IMR-90 (cell line): Measurements from ENCODE around the gene GH2. TPM values are rescaled to one million over a fixed set of nuclear protein-coding genes. Genes with fewer than 3 reads are reported as not detected.
"Not testable (repeated sequence)": the region's sequence is repeated elsewhere in the genome, so short reads cannot be mapped to it uniquely, and the experiment has no call there.

ENCODE experiments used
- ATAC-seq: fragments of 200-7000 bp; cut with Tn5 transposase; 2 replicates; pipeline ENCODE4 v1.9.1; 2020; ENCODE audit warnings: low read depth, mild to moderate bottlenecking, moderate library complexity
- BruUV-seq: library from RNA; stranded (reverse); fragments of 400-500 nt; replicated peaks from 2 replicates; lab custom pipeline; 2021; lab: Mats Ljungman, UMichigan
- CTCF ChIA-PET: fragments of 300-600 bp; formaldehyde crosslinking; extraction: SDS; loops from one replicate; lab custom pipeline; 2021; ENCODE audit warnings: antibody characterized with exemption; lab: Yijun Ruan, JAX
- POLR2A ChIA-PET: fragments of 300-600 bp; sonication (Branson Sonifier 250); formaldehyde crosslinking; loops from one replicate; lab custom pipeline; 2022; ENCODE audit warnings: antibody characterized with exemption; ENCODE audit not compliant: unreplicated experiment; lab: Charles Lee
- DNase-seq: peaks from one replicate; pipeline ENCODE4 v3.0.0; 2013
- H2AFZ ChIP-seq: replicated peaks from 2 replicates; pipeline ENCODE3; 2013; ENCODE audit warnings: low read length, mild to moderate bottlenecking; ENCODE audit not compliant: poor library complexity
- H2AK5ac ChIP-seq: 2 replicates; pipeline ENCODE4 v1.6.1; 2013; ENCODE audit warnings: low read depth, low read length, inconsistent platforms
- H2AK9ac ChIP-seq: replicated peaks from 2 replicates; pipeline ENCODE3; 2013; ENCODE audit warnings: mild to moderate bottlenecking, low read depth, low read length, moderate library complexity; ENCODE audit not compliant: poor library complexity
- H2BK120ac ChIP-seq: 2 replicates; pipeline ENCODE4 v1.6.1; 2013; ENCODE audit warnings: low read depth, low read length, inconsistent platforms
- H2BK15ac ChIP-seq: 3 replicates; pipeline ENCODE4 v1.6.1; 2013; ENCODE audit warnings: low read depth, low read length, inconsistent platforms
- H2BK20ac ChIP-seq: 2 replicates; pipeline ENCODE4 v1.6.1; 2013; ENCODE audit warnings: low read depth, mild to moderate bottlenecking, inconsistent platforms, low read length, moderate library complexity
- H2BK5ac ChIP-seq: 2 replicates; pipeline ENCODE4 v1.6.1; 2013; ENCODE audit warnings: mild to moderate bottlenecking, low read depth, low read length, inconsistent platforms; ENCODE audit not compliant: poor library complexity, severe bottlenecking
- H3K14ac ChIP-seq: replicated peaks from 2 replicates; pipeline ENCODE4 v1.6.1; 2013; ENCODE audit warnings: low read depth, low read length, inconsistent platforms
- H3K18ac ChIP-seq: 2 replicates; pipeline ENCODE4 v1.6.1; 2013; ENCODE audit warnings: low read depth, low read length, control low read depth
- H3K23ac ChIP-seq: 2 replicates; pipeline ENCODE4 v1.6.1; 2013; ENCODE audit warnings: low read depth, low read length, inconsistent platforms
- H3K27ac ChIP-seq: 2 replicates; pipeline ENCODE4 v1.5.1; 2013; ENCODE audit warnings: mild to moderate bottlenecking, control low read depth, low read length; ENCODE audit not compliant: insufficient read depth
- H3K27me3 ChIP-seq: 2 replicates; pipeline ENCODE4 v1.6.1; 2013; ENCODE audit warnings: low read length; ENCODE audit not compliant: control insufficient read depth, insufficient read depth
- H3K36me3 ChIP-seq: 2 replicates; pipeline ENCODE4 v1.6.1; 2013; ENCODE audit warnings: low read length, mixed read lengths; ENCODE audit not compliant: control insufficient read depth, insufficient read depth
- H3K4ac ChIP-seq: 2 replicates; pipeline ENCODE4 v1.6.1; 2013; ENCODE audit warnings: low read depth, low read length, inconsistent platforms
- H3K4me1 ChIP-seq: 2 replicates; pipeline ENCODE4 v1.6.1; 2013; ENCODE audit warnings: low read length, mixed read lengths; ENCODE audit not compliant: control insufficient read depth, insufficient read depth
- H3K4me2 ChIP-seq: 2 replicates; pipeline ENCODE4 v1.6.1; 2013; ENCODE audit warnings: low read depth, mild to moderate bottlenecking, control low read depth, low read length, moderate library complexity
- H3K4me3 ChIP-seq: 2 replicates; pipeline ENCODE4 v1.5.1; 2013; ENCODE audit warnings: low read depth, mild to moderate bottlenecking, control low read depth, low read length, moderate library complexity; ENCODE audit not compliant: insufficient read depth
- H3K56ac ChIP-seq: 2 replicates; pipeline ENCODE4 v1.6.1; 2013; ENCODE audit warnings: low read length, inconsistent platforms; ENCODE audit not compliant: insufficient read depth; ENCODE audit errors: extremely low read depth
- H3K79me1 ChIP-seq, 2 experiments: 2 replicates each; pipeline ENCODE4 v1.6.1; 2013; ENCODE audit warnings: low read length in 2 of 2, inconsistent platforms in 1 of 2, low read depth in 1 of 2
- H3K9ac ChIP-seq: 2 replicates; pipeline ENCODE4 v1.6.1; 2013; ENCODE audit warnings: low read depth, low read length, control low read depth
- H3K9me1 ChIP-seq: 2 replicates; pipeline ENCODE4 v1.6.1; 2013; ENCODE audit warnings: low read length, inconsistent platforms; ENCODE audit not compliant: insufficient read depth
- H3K9me3 ChIP-seq: 2 replicates; pipeline ENCODE4 v1.6.1; 2013; ENCODE audit warnings: low read length; ENCODE audit not compliant: control insufficient read depth, insufficient read depth
- H4K20me1 ChIP-seq: 2 replicates; pipeline ENCODE4 v1.6.1; 2013; ENCODE audit warnings: low read length, inconsistent platforms; ENCODE audit not compliant: insufficient read depth
- H4K5ac ChIP-seq: 2 replicates; pipeline ENCODE4 v1.6.1; 2013; ENCODE audit warnings: mild to moderate bottlenecking, low read depth, low read length, control low read depth
- H4K8ac ChIP-seq, 2 experiments: 2 replicates each; pipeline ENCODE4 v1.6.1; 2013; ENCODE audit warnings: low read depth in 2 of 2, low read length in 2 of 2, control low read depth in 1 of 2, inconsistent platforms in 1 of 2
- H4K91ac ChIP-seq: 2 replicates; pipeline ENCODE4 v1.6.1; 2013; ENCODE audit warnings: low read depth, low read length, inconsistent platforms; ENCODE audit not compliant: insufficient read depth
- WGBS, 2 experiments: methylation state at CpG; one replicate each; pipeline versions ENCODE4 v1.1.5 to v1.1.7; 2013; ENCODE audit warnings: missing lambda C conversion rate in 2 of 2; ENCODE audit not compliant: insufficient read length in 1 of 2; ENCODE audit errors: extremely low coverage in 2 of 2; 5-methylcytosine and 5-hydroxymethylcytosine counted together
- dilution Hi-C: fragments of 300-500 bp; cut with HindIII; formaldehyde crosslinking; loops from one replicate; pipeline ENCODE4 v1.14.3; 2018; ENCODE audit warnings: low sequenced_read_pairs; ENCODE audit not compliant: unreplicated experiment
- in situ Hi-C: fragments of 300-500 bp; cut with MboI; formaldehyde crosslinking; loops from 3 replicates; pipeline ENCODE4 v1.14.3; 2019; ENCODE audit warnings: low sequenced_read_pairs, inconsistent platforms, mixed read lengths
- intact Hi-C: fragments of 100-400 bp; cut with micrococcal nuclease; formaldehyde crosslinking; loops from 2 replicates; pipeline ENCODE4 v1.10.0; 2022
- polyA plus RNA-seq, 3 experiments: library from polyadenylated mRNA; depleted of rRNA; stranded (reverse); fragments of >200 nt; gene quantifications; 2 replicates each; pipeline ENCODE4 v1.2.3, GENCODE V29; 2012; ENCODE audit warnings: low replicate concordance in 1 of 3
- total RNA-seq: library from RNA; depleted of rRNA; stranded (reverse); fragments of >200 nt; gene quantifications from 2 replicates; pipeline ENCODE4 v1.2.3, GENCODE V29; 2012

The GH2 gene
- total and polyA plus RNA-seq, 2 of the 4 experiments (the other 2 are of a cell fraction): not detected

- DNase-seq: peak; percentile 70
- intact Hi-C loops, H3K36me3 ChIP-seq, dilution Hi-C loops, H3K18ac ChIP-seq, H2BK20ac ChIP-seq, H3K27me3 ChIP-seq, BruUV-seq, H3K9me3 ChIP-seq, ATAC-seq, in situ Hi-C loops: not testable (repeated sequence)
- Histone ChIP-seq H4K20me1 (peaks cover 22% of the 10 kb centered on the region), H3K79me1 (peaks cover 6 to 36% of the 10 kb centered on the region in 2 experiments; a peak in 3 of 4 replicates), H4K5ac (peak overlapping the region; percentile 89), H4K91ac (peak overlapping the region; percentile 91), H4K8ac (peak overlapping the region; percentile 97 to 100), H3K4me1 (peaks cover 20% of the 10 kb centered on the region), H3K56ac (peak overlapping the region; percentile 86; the same call in 1 of the 2 replicates), H3K9ac (peak overlapping the region; percentile 17; the same call in 1 of the 2 replicates), H2BK5ac (peak overlapping the region; percentile 15), H3K4ac (peak overlapping the region; percentile 96), H3K4me2 (peak overlapping the region; percentile 75), H3K9me1 (peaks cover 12% of the 10 kb centered on the region), H2AK9ac (peak overlapping the region; percentile 91), H3K27ac (peak overlapping the region; percentile 55), H2BK120ac (peak overlapping the region; percentile 68; the same call in 1 of the 2 replicates), H3K14ac (peak overlapping the region; percentile 92), H3K4me3 (peak overlapping the region; percentile 43), H2BK15ac (peak overlapping the region; percentile 84; the same call in 1 of the 3 replicates), H2AK5ac (peak overlapping the region; percentile 29; the same call in 1 of the 2 replicates), H2AFZ (peak overlapping the region; percentile 96), H3K23ac (peak overlapping the region; percentile 82)
- 0% methylated on average over 5 of the region's 19 CpGs; no CpG with 5 or more reads in 1 of the 2 experiments for WGBS, 2 experiments
- POLR2A ChIA-PET: interaction anchor here (0.6 kb wide), 4 partner anchors 16 to 609 kb away, joined by 3 to 8 read pairs (median 6); no protein-coding TSS in a partner anchor
- CTCF ChIA-PET: interaction anchor here (2.2 kb wide), 1 partner anchor 22 kb away, joined by 7 read pairs; no protein-coding TSS in a partner anchor
These were observed 38.3 kb downstream of the GH2 start for GRCh38 chr17:63843387-63843888.
